ENCODE measurements around the gene PSMD5. TPM values are rescaled to one million over a fixed set of nuclear protein-coding genes. Genes with fewer than 3 reads are reported as not detected.
A peak's percentile ranks its signal among the peaks of the same experiment; 100 is the strongest.

The PSMD5 gene
- total RNA-seq, 2 experiments from 2014 or later, result 51.8 to 64.0 TPM

DNA sequence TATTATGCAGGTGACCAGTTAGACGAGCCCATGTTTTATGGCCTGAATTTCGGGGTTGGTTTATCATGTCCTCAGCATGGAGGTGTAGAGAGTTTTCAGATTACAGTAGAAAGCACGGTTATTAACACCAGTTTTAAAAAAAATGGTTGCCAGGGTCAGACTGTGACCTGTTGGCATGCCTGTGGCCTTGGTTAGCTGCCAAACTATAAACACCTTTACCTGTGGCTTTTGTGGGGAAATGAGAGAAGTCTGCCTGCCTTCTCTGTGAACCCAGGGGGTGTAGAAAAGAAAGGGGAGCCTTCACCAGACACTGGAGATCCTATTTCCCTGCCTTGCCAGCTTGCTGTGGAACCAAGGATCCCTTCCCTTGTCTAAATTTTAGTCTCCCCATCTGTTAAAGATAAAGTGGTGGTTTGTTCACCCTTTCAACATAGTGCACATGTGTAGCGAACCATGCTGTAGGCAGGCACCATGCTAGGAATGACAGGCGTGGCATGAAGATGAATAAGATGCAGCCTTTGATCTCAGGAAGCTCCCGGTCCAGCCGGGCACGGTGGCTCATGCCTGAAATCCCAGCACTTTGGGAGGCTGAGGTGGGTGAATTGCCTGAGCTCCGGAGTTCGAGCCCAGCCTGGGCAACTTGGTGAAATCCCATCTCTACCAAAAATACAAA lies 40.3 kb upstream of the PSMD5 start:
- Mint-ChIP-seq H3K4me3 (no peak overlapping the region), H3K36me3 (ENCODE audit: low read depth) (peaks cover 3% of the 10 kb centered on the region), H3K9me3 (no peaks in the 10 kb centered on the region), H3K27me3 (no peaks in the 10 kb centered on the region), H3K27ac (no peak overlapping the region), H3K4me1 (peaks cover 62% of the 10 kb centered on the region)
- CTCF ChIA-PET, result no interaction called here
- POLR2A ChIA-PET, result interaction anchor here (0.9 to 35.8 kb wide), 8 partner anchors 10 to 239 kb away, joined by 3 to 1205 read pairs (median 22); partner anchors contain the start of genes PHF19 and TRAF1
- DNase-seq, result no peak

DNA sequence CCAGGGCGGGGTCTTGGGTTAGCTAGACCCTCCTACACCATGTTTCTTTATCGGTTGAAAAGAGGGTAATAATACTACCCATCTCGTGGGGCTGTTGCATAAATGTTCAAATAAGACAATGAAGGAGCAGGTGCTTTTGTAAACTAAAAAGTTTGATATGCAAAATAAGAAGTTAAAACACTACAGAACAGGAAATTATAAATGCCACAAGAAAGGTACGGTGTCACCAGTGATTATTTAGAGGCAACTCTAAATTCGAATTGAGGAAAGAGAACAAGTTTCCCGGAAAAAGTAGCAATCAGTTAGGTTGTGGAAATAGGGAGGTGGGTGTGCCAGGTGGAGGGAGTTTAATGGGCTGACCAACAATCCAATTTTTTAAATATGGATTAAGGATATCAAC lies 36.7 kb upstream of the PSMD5 start:
- Mint-ChIP-seq H3K4me3 (peak overlapping the region; percentile 92), H3K4me1 (peaks cover 69% of the 10 kb centered on the region), H3K9me3 (no peaks in the 10 kb centered on the region), H3K27me3 (no peaks in the 10 kb centered on the region), H3K36me3 (ENCODE audit: low read depth) (peaks cover 27% of the 10 kb centered on the region), H3K27ac (peak overlapping the region; percentile 100)
- POLR2A ChIA-PET, result interaction anchor here (1.1 to 18.3 kb wide), 3 partner anchors 11 to 48 kb away, joined by 3 to 864 read pairs (median 553); partner anchors contain the start of gene TRAF1
- CTCF ChIA-PET, result interaction anchor here (0.6 to 6.1 kb wide), 4 partner anchors 10 to 441 kb away, joined by 4 to 59 read pairs (median 8); no protein-coding TSS in a partner anchor
- no peak for DNase-seq

DNA sequence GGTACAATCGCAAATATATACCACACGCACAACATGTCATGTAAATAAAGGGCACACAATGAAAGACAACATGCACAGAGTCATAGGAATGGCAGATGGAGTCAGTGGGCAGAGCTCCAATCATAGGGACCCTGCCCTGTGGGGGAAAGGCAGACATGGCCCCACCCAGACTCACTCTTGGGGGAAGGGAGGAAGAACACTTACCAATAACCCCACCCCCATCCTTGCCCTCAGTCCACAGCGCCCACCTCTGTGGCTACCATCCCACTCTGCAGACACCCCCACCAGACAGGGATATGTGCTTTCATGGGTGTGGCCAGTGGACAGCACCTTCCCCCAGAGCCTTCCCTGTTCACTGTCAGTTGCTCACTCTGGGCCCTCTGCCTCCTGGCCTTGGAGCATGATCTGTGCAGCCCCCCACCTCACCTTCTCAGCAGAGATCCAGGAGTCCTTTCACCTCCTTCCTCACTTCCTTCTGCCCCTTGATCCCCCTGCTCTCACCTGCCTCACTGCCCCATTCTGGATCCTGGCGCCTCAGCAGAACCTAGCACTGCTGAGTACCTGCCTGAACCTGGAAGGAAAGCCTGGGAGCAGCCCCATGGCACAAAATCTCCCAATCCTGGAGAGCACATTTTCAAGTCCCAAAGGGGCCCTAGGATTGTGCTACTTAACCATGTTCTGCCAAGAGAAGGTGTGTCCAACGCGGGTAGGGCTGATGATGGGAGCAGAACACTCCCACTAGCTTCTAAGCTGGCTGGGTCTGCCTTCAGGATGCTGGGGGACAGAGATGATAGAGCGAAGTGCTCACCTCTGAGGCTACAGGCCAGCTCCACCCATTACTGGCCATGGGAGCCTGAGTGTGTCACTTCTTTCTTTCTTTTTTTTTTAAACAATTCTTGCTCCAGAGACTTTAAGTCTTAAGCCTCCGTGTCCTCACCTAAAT lies 35.7 kb upstream of the PSMD5 start:
- H3K27ac Mint-ChIP-seq, result peak overlapping the region; percentile 100
- H3K27me3 Mint-ChIP-seq, result no peaks in the 10 kb centered on the region
- POLR2A ChIA-PET, result interaction anchor here (1.2 to 18.3 kb wide), 8 partner anchors 10 to 323 kb away, joined by 4 to 864 read pairs (median 21); partner anchors contain the start of genes FBXW2, PSMD5, RAB14 and TRAF1
- peak overlapping the region; percentile 92 for H3K4me3 Mint-ChIP-seq
- CTCF ChIA-PET, result interaction anchor here (0.6 to 6.1 kb wide), 8 partner anchors 11 to 56 kb away, joined by 3 to 59 read pairs (median 4); no protein-coding TSS in a partner anchor
- H3K36me3 Mint-ChIP-seq (ENCODE audit: low read depth), result peaks cover 37% of the 10 kb centered on the region
- no peaks in the 10 kb centered on the region for H3K9me3 Mint-ChIP-seq
- H3K4me1 Mint-ChIP-seq, result peaks cover 72% of the 10 kb centered on the region
- DNase-seq, result peak; percentile 46

DNA sequence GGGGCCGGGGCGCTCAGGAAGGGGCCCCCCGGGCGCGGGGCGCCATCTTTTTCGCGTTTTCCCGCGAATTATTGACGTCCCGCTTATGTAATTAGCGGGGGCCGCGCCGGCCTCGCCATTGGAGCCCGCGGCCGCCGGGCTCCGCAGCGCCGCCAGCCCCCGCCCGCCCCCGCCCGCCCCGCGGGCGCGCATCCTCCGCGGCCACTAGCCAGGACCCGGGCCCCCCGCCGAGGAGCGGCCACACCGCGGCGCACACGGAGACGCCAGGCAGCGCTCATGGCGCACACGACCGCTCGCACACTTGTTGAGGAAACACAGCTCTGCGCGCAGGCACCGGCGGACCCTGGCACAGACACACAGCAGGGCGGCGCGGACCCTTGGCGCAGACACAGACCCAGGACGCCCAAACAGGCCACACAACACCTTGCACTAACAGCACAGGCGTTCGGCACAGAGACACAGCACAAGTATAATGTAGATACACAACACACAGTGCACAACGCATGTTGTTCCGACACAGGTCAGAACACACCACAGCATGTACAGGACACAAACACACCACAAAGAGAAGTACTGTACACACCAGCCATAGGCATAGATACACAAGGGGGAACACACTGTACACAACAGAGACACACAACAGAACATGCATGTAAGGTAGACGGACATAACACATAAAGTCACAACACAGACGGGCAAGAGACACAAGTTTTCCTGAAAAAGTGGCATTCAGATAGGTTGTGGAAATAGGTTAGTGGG lies 34.7 kb upstream of the PSMD5 start:
- peaks cover 47% of the 10 kb centered on the region for H3K36me3 Mint-ChIP-seq (ENCODE audit: low read depth)
- CTCF ChIA-PET, result interaction anchor here (0.6 to 6.1 kb wide), 7 partner anchors 10 to 53 kb away, joined by 3 to 59 read pairs (median 4); no protein-coding TSS in a partner anchor
- peak; percentile 79 for DNase-seq
- H3K27me3 Mint-ChIP-seq, result no peaks in the 10 kb centered on the region
- peaks cover 75% of the 10 kb centered on the region for H3K4me1 Mint-ChIP-seq
- peak overlapping the region; percentile 100 for H3K27ac Mint-ChIP-seq
- H3K4me3 Mint-ChIP-seq, result peak overlapping the region; percentile 92
- H3K9me3 Mint-ChIP-seq, result no peaks in the 10 kb centered on the region
- POLR2A ChIA-PET, result interaction anchor here (1.2 to 18.3 kb wide), 11 partner anchors 9 to 324 kb away, joined by 3 to 864 read pairs (median 10); partner anchors contain the start of genes FBXW2, PSMD5, RAB14 and TRAF1

DNA sequence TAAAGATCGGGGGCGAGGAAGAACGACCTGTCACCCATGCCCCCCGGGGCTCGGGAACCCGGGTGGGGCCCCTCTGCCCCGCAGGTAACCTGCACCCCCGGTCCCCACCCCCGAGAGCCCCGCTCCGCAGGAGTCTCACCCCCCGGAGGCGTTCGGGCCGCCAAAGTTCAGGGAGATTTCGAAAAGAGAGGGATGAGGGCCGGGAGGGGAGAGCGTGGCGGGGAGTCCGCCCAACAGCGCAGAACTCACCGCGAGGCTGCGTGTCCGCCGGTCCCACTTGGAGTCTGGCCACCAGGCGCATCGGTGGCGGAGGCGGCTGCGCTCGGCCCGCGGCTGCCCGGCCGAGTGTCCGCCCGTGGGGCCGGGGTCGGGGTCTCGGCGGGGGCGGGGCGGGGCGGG lies 34.1 kb upstream of the PSMD5 start, which contains the start of gene PHF19:
PHF19 (minus strand) TSS at position 347 of the 399 bp plus-strand sequence. CDS start 2,447 bp downstream, outside the sequence.
- Mint-ChIP-seq H3K4me3 (peak within 1 kb of the TSS; percentile 94), H3K36me3 (ENCODE audit: low read depth) (peaks cover 53% of the 10 kb centered on the region), H3K27ac (peak within 1 kb of the TSS; percentile 100), H3K9me3 (no peaks in the 10 kb centered on the region), H3K4me1 (peaks cover 78% of the 10 kb centered on the region), H3K27me3 (no peaks in the 10 kb centered on the region)
- ChIA-PET POLR2A (interaction anchor here (0.7 to 18.3 kb wide), 17 partner anchors 8 to 325 kb away, joined by 3 to 864 read pairs (median 6); partner anchors contain the start of genes CNTRL, FBXW2, MEGF9 and PSMD5), CTCF (interaction anchor here (1.3 to 6.1 kb wide), 5 partner anchors 9 to 54 kb away, joined by 4 to 59 read pairs (median 5); no protein-coding TSS in a partner anchor)
- DNase-seq, result no peak

DNA sequence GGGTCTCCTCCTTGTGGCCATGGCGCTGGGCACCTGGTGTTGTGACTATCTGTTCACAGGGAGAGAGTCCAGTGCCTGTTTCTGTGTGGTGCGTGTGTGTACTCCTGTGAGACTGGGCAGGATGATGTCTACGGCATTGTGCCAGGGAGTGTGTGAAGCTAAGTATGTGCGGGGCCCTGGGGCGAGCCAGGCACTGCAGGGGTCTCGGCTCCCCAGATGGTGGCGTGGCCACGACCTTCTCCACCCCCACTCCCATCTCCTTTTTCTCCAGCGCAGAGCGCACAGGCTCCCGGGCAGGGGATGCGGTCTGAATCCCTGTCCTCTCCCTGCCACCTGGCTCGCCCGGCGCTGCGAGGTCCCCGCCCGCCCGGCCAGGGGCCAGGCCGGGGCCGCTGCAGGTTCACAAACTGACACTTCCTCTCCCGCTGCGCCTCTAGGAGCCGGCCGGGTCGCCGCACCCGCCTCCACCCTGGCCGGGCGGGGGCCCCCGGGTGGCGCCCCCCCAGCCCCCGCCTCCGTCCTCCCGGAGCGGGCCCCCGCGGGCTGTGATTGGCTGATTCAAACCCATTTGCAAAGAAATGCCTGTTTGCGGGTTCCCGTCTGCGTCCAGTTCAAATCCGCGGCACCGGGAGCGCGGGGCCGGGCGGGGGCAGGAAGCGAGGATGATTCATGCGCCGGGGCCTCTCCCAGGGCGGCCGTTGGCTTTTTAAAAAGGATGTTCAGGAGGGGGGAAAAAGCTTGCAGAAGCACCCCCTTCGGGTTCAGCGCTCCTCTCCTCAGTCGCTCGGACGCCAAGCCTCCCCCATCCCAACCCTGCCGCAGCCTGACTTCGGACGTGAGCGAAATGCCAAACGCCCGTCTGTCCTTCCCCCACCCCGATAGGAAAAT lies 33.5 kb upstream of the PSMD5 start:
- no peaks in the 10 kb centered on the region for H3K9me3 Mint-ChIP-seq
- peak; percentile 94 for DNase-seq
- peaks cover 76% of the 10 kb centered on the region for H3K4me1 Mint-ChIP-seq
- ChIA-PET CTCF (interaction anchor here (1.6 to 6.1 kb wide), 4 partner anchors 14 to 49 kb away, joined by 4 to 59 read pairs (median 4); no protein-coding TSS in a partner anchor), POLR2A (interaction anchor here (0.7 to 18.3 kb wide), 20 partner anchors 7 to 326 kb away, joined by 3 to 864 read pairs (median 4); partner anchors contain the start of genes CNTRL, FBXW2, MEGF9 and PSMD5)
- peak overlapping the region; percentile 98 for H3K27ac Mint-ChIP-seq
- no peaks in the 10 kb centered on the region for H3K27me3 Mint-ChIP-seq
- H3K36me3 Mint-ChIP-seq (ENCODE audit: low read depth), result peaks cover 59% of the 10 kb centered on the region
- peak overlapping the region; percentile 94 for H3K4me3 Mint-ChIP-seq

DNA sequence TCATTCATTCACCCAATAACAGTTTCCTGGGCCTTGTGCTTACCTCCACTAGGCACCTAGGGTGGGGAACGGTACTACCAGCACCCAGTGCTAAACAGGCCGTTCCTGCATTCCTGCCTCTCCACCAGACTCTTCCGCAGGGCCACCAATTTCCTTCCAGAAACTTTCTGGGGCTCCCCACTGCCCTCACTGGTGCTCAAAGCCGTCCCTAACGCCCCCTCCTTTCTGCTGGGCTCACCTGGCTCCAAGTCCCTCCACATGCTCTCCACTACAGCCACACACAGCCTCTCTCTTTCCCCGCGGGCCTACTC lies 32.9 kb upstream of the PSMD5 start:
- peaks cover 65% of the 10 kb centered on the region for H3K36me3 Mint-ChIP-seq (ENCODE audit: low read depth)
- no peak for DNase-seq
- POLR2A ChIA-PET, result interaction anchor here (0.9 to 18.3 kb wide), 9 partner anchors 15 to 200 kb away, joined by 3 to 864 read pairs (median 8); partner anchors contain the start of genes CNTRL, FBXW2, PSMD5 and TRAF1
- peaks cover 77% of the 10 kb centered on the region for H3K4me1 Mint-ChIP-seq
- CTCF ChIA-PET, result interaction anchor here (0.6 to 6.1 kb wide), 3 partner anchors 14 to 50 kb away, joined by 3 to 59 read pairs (median 4); no protein-coding TSS in a partner anchor
- no peaks in the 10 kb centered on the region for H3K9me3 Mint-ChIP-seq
- H3K4me3 Mint-ChIP-seq, result peak overlapping the region; percentile 94
- H3K27me3 Mint-ChIP-seq, result no peaks in the 10 kb centered on the region
- peak overlapping the region; percentile 98 for H3K27ac Mint-ChIP-seq

DNA sequence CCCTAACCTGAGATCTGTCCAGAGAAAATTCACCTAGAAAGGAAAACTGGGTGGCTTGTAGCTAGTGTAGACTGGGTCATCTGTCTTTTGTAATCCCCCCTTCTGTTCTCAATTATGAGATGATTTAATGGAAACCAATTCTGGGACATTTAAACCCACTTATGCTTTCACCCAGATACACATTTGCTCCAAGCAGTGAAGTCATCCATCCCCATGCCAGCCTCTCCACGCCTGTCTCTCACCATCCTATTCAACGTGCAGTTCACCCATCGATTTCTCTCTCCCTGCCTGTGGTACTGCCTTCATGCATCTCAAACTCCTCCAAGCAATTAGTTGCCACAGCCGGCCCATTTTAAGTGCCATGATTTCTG lies 32.5 kb upstream of the PSMD5 start:
- H3K9me3 Mint-ChIP-seq, result no peaks in the 10 kb centered on the region
- peak overlapping the region; percentile 94 for H3K4me3 Mint-ChIP-seq
- no peak for DNase-seq
- POLR2A ChIA-PET, result interaction anchor here (0.9 to 18.3 kb wide), 9 partner anchors 15 to 200 kb away, joined by 3 to 864 read pairs (median 8); partner anchors contain the start of genes CNTRL, FBXW2, PSMD5 and TRAF1
- H3K27ac Mint-ChIP-seq, result peak overlapping the region; percentile 98
- peaks cover 66% of the 10 kb centered on the region for H3K36me3 Mint-ChIP-seq (ENCODE audit: low read depth)
- H3K27me3 Mint-ChIP-seq, result no peaks in the 10 kb centered on the region
- CTCF ChIA-PET, result interaction anchor here (0.6 to 6.1 kb wide), 5 partner anchors 15 to 56 kb away, joined by 3 to 59 read pairs (median 4); no protein-coding TSS in a partner anchor
- peaks cover 76% of the 10 kb centered on the region for H3K4me1 Mint-ChIP-seq

DNA sequence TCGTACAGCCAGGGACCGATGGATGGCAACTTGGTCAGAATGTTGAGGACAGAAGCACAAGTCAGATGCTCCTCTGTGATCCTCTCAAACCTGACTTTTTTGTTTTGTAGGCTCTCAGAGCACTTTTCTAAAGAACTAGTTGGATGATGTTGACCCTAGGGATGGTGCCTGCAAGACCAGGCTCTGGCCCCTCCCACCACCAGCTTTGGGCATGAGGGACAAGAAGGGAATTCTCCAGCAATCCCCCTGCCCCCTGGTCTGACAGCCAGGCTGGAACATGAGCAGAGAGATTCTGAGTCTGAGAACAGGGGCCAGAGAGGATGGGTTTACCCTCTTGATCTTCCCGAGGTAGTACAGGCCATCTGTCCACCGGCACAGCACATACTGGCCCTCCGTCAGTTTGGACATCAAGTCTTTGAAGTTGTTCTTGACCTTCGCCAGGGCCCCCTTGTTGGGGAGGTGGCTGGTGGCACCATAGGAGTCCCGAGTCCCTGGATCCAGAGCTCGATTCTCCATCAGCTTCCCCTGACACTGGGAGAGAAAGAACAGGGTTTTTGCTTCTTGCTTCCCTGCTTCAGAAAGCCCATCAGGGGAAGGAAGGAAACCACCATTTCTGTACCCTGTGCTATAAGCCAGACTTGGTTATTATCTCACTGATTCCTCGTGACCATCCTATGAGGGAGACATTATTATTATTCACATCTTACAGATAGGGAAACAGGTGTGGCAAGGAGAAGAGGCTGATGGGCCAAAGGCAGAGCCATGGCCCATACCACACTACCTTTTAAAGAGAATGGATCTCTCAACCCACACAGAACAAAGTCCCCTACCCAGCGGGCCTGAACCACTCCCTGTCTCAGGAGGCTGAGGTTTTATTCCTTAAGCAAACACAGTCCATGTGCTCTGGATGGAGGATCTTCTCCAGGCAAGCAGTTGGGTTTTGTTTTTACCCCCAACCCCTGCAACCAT lies 31.8 kb upstream of the PSMD5 start:
- H3K27me3 Mint-ChIP-seq, result no peaks in the 10 kb centered on the region
- peaks cover 73% of the 10 kb centered on the region for H3K36me3 Mint-ChIP-seq (ENCODE audit: low read depth)
- CTCF ChIA-PET, result interaction anchor here (0.6 to 2.4 kb wide), 7 partner anchors 16 to 62 kb away, joined by 3 to 26 read pairs (median 4); no protein-coding TSS in a partner anchor
- H3K4me3 Mint-ChIP-seq, result peak overlapping the region; percentile 94
- no peak for DNase-seq
- peak overlapping the region; percentile 98 for H3K27ac Mint-ChIP-seq
- peaks cover 77% of the 10 kb centered on the region for H3K4me1 Mint-ChIP-seq
- no peaks in the 10 kb centered on the region for H3K9me3 Mint-ChIP-seq
- POLR2A ChIA-PET, result interaction anchor here (0.9 to 18.3 kb wide), 9 partner anchors 16 to 201 kb away, joined by 3 to 864 read pairs (median 8); partner anchors contain the start of genes CNTRL, FBXW2, PSMD5 and TRAF1

DNA sequence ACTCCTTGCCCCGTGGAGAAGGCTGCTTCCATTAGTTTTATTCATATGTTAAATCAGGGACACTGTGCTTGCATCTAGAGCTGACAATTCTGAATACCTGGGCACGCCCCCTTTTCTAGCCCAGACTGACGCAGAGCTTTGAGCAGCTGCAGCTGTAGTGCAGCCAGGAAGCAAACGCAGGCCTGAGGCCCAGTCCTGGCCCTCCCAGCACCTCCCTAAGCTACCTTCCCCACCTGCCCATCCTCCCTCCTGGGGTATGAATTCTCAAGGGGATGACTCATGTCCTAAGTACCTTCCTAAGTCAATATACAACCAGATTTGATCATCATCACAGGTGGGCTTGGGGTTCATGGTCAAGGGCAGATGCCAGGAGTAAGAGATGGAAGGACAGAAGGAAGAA lies 30.8 kb upstream of the PSMD5 start:
- H3K9me3 Mint-ChIP-seq, result no peaks in the 10 kb centered on the region
- CTCF ChIA-PET, result interaction anchor here (0.5 to 2.4 kb wide), 12 partner anchors 17 to 118 kb away, joined by 3 to 26 read pairs (median 6); no protein-coding TSS in a partner anchor
- H3K27me3 Mint-ChIP-seq, result no peaks in the 10 kb centered on the region
- H3K4me1 Mint-ChIP-seq, result peaks cover 73% of the 10 kb centered on the region
- DNase-seq, result no peak
- POLR2A ChIA-PET, result interaction anchor here (1.2 to 18.3 kb wide), 12 partner anchors 16 to 201 kb away, joined by 3 to 864 read pairs (median 5); partner anchors contain the start of genes CNTRL, FBXW2, PSMD5 and TRAF1
- peaks cover 75% of the 10 kb centered on the region for H3K36me3 Mint-ChIP-seq (ENCODE audit: low read depth)
- peak overlapping the region; percentile 94 for H3K4me3 Mint-ChIP-seq
- peak overlapping the region; percentile 98 for H3K27ac Mint-ChIP-seq

All from activated CD4-positive, alpha-beta memory T cell treated with anti-CD3 and anti-CD28 coated beads, Interleukin-2, amount 10 ng/mL, durations not matched to agents 7 days and 5 days (primary cell).